CD4-positive, alpha-beta memory T cell (primary cell): Measurements from ENCODE around the gene PTCD1. TPM values are rescaled to one million over a fixed set of nuclear protein-coding genes. Genes with fewer than 3 reads are reported as not detected.
"Not testable (repeated sequence)": the region's sequence is repeated elsewhere in the genome, so short reads cannot be mapped to it uniquely, and the experiment has no call there.

Experiments used
- CTCF ChIA-PET: fragments of 350-600 bp; sonication (Branson Sonifier 250); formaldehyde crosslinking; loops from one replicate; lab custom pipeline; 2021; ENCODE audit warnings: inconsistent platforms; ENCODE audit not compliant: partially characterized antibody; lab: Charles Lee
- POLR2A ChIA-PET: fragments of 350-600 bp; sonication (Branson Sonifier 250); formaldehyde crosslinking; loops from one replicate; lab custom pipeline; 2021; ENCODE audit not compliant: partially characterized antibody; lab: Charles Lee
- DNase-seq, 5 donors: peaks; one replicate each; pipeline versions ENCODE4 v3.0.0 to v3.0.0-alpha.2; 2020 to 2022; ENCODE audit warnings: mixed read lengths in 1 of 5
- H3K27ac ChIP-seq: one replicate; pipeline ENCODE4 v1.7.0; 2013; ENCODE audit warnings: low read depth, low read length
- H3K27me3 ChIP-seq: 2 replicates; pipeline ENCODE4 v1.7.0; 2013; ENCODE audit warnings: mild to moderate bottlenecking, low read length, moderate library complexity; ENCODE audit not compliant: insufficient read depth
- H3K36me3 ChIP-seq: 2 replicates; pipeline ENCODE4 v1.7.0; 2013; ENCODE audit warnings: mild to moderate bottlenecking, low read length, moderate library complexity; ENCODE audit not compliant: insufficient read depth
- H3K4me1 ChIP-seq: 2 replicates; pipeline ENCODE4 v1.7.0; 2013; ENCODE audit warnings: mild to moderate bottlenecking, low read length, moderate library complexity; ENCODE audit not compliant: insufficient read depth
- H3K4me3 ChIP-seq, 2 donors: one replicate each; pipeline ENCODE4 v1.7.0; 2013; ENCODE audit warnings: low read length in 2 of 2, mild to moderate bottlenecking in 1 of 2
- H3K9me3 ChIP-seq, 2 donors: one replicate each; pipeline ENCODE4 v1.7.0; 2013; ENCODE audit warnings: low read length in 2 of 2, control low read depth in 1 of 2; ENCODE audit not compliant: control insufficient read depth in 1 of 2
- H3K27ac Mint-ChIP-seq, 7 donors: one replicate each; pipeline ENCODE4 v1.8.0; 2020 to 2021; ENCODE audit warnings: mixed read lengths in 7 of 7, mild to moderate bottlenecking in 6 of 7, inconsistent platforms in 3 of 7, moderate library complexity in 3 of 7
- H3K27me3 Mint-ChIP-seq, 2 donors: one replicate each; pipeline ENCODE4 v1.8.0; 2020 to 2021; ENCODE audit warnings: mixed read lengths in 2 of 2
- H3K36me3 Mint-ChIP-seq, 2 donors: one replicate each; pipeline ENCODE4 v1.8.0; 2020 to 2021; ENCODE audit warnings: mixed read lengths in 2 of 2, inconsistent platforms in 1 of 2, mild to moderate bottlenecking in 1 of 2
- H3K4me1 Mint-ChIP-seq, 4 donors: one replicate each; pipeline ENCODE4 v1.8.0; 2020 to 2021; ENCODE audit warnings: mixed read lengths in 4 of 4, mild to moderate bottlenecking in 1 of 4
- H3K4me3 Mint-ChIP-seq, 8 donors: one replicate each; pipeline ENCODE4 v1.8.0; 2020 to 2021; ENCODE audit warnings: mixed read lengths in 8 of 8, mild to moderate bottlenecking in 7 of 8, moderate library complexity in 6 of 8, inconsistent platforms in 3 of 8
- H3K9me3 Mint-ChIP-seq, 8 donors: one replicate each; pipeline ENCODE4 v1.8.0; 2020 to 2021; ENCODE audit warnings: mixed read lengths in 8 of 8, mild to moderate bottlenecking in 5 of 8, inconsistent platforms in 3 of 8, moderate library complexity in 1 of 8
- intact Hi-C: fragments of 100-400 bp; cut with micrococcal nuclease; formaldehyde crosslinking; loops from one replicate; pipeline ENCODE4 v1.15.1; 2023
- polyA plus RNA-seq, 2 donors: library from polyadenylated mRNA; unstranded; fragments of 300-500 nt; fragmentation: Illumina TruSeq; gene quantifications; one replicate each; pipeline ENCODE4 v1.2.3, GENCODE V29; 2021
- total RNA-seq, 2 experiments: library from RNA; stranded (reverse); gene quantifications; one replicate each; pipeline ENCODE4 v1.2.3, GENCODE V29; 2021

Gene PTCD1
- total and polyA plus RNA-seq, 4 experiments from 2014 or later, result 1.00 to 7.7 (median 5.7) TPM

GRCh38 chr7:99422186-99422585 is 16.4 kb downstream of the PTCD1 start:
- intact Hi-C loops, result no loop called here
- no peaks in the 10 kb centered on the region for H3K9me3 Mint-ChIP-seq
- H3K36me3 Mint-ChIP-seq, result peaks cover 22 to 61% of the 10 kb centered on the region in 2 donors
- H3K4me3 ChIP-seq, result no peak overlapping the region
- peaks cover 0 to 5% (median 0%) of the 10 kb centered on the region in 4 donors for H3K4me1 Mint-ChIP-seq
- no peak overlapping the region for H3K27ac ChIP-seq
- H3K27me3 Mint-ChIP-seq, result no peaks in the 10 kb centered on the region
- no peak overlapping the region for H3K4me3 Mint-ChIP-seq
- H3K27me3 ChIP-seq, result no peaks in the 10 kb centered on the region
- H3K36me3 ChIP-seq, result peaks cover 41% of the 10 kb centered on the region
- CTCF ChIA-PET, result interaction anchor here (1.1 kb wide), 1 partner anchor 8 kb away, joined by 3 read pairs; no protein-coding TSS in a partner anchor
- POLR2A ChIA-PET, result interaction anchor here (1.3 kb wide), 1 partner anchor 13 kb away, joined by 7 read pairs; the partner anchor contains the start of genes BUD31 and PDAP1
- no peak for DNase-seq
- H3K4me1 ChIP-seq, result no peaks in the 10 kb centered on the region
- peak overlapping the region in 5 of 7 donors; percentile 7 to 71 (median 35) for H3K27ac Mint-ChIP-seq
- no peaks in the 10 kb centered on the region for H3K9me3 ChIP-seq

GRCh38 chr7:99420986-99421385 is 17.6 kb downstream of the PTCD1 start:
- Histone ChIP-seq H3K4me3 (no peak overlapping the region), H3K4me1 (no peaks in the 10 kb centered on the region), H3K36me3 (peaks cover 53% of the 10 kb centered on the region), H3K9me3 (no peaks in the 10 kb centered on the region), H3K27me3 (no peaks in the 10 kb centered on the region), H3K27ac (no peak overlapping the region)
- H3K27me3 Mint-ChIP-seq, result no peaks in the 10 kb centered on the region
- peak overlapping the region in 2 of 7 donors; percentile 19 to 29 for H3K27ac Mint-ChIP-seq
- H3K36me3 Mint-ChIP-seq, result peaks cover 24 to 70% of the 10 kb centered on the region in 2 donors
- ChIA-PET POLR2A (interaction anchor here (4.6 kb wide), 1 partner anchor 12 kb away, joined by 27 read pairs; the partner anchor contains the start of genes BUD31 and PDAP1), CTCF (no interaction called here)
- H3K4me3 Mint-ChIP-seq, result no peak overlapping the region
- DNase-seq, result no peak
- H3K4me1 Mint-ChIP-seq, result peaks cover 0 to 7% (median 0%) of the 10 kb centered on the region in 4 donors
- intact Hi-C loops, result no loop called here
- H3K9me3 Mint-ChIP-seq, result no peaks in the 10 kb centered on the region

GRCh38 chr7:99420213-99420612 is 18.4 kb downstream of the PTCD1 start:
- Histone ChIP-seq H3K36me3 (peaks cover 57% of the 10 kb centered on the region), H3K4me3 (no peak overlapping the region), H3K27ac (no peak overlapping the region), H3K27me3 (no peaks in the 10 kb centered on the region), H3K4me1 (no peaks in the 10 kb centered on the region), H3K9me3 (no peaks in the 10 kb centered on the region)
- peaks cover under 1 to 9% (median under 1%) of the 10 kb centered on the region in 4 donors for H3K4me1 Mint-ChIP-seq
- peak overlapping the region in 2 of 7 donors; percentile 42 to 73 for H3K27ac Mint-ChIP-seq
- H3K36me3 Mint-ChIP-seq, result peaks cover 28 to 72% of the 10 kb centered on the region in 2 donors
- CTCF ChIA-PET, result interaction anchor here (0.7 kb wide), 1 partner anchor 106 kb away, joined by 3 read pairs; no protein-coding TSS in a partner anchor
- intact Hi-C loops, result no loop called here
- POLR2A ChIA-PET, result interaction anchor here (4.6 kb wide), 1 partner anchor 12 kb away, joined by 27 read pairs; the partner anchor contains the start of genes BUD31 and PDAP1
- H3K9me3 Mint-ChIP-seq, result no peaks in the 10 kb centered on the region
- H3K4me3 Mint-ChIP-seq, result no peak overlapping the region
- no peaks in the 10 kb centered on the region for H3K27me3 Mint-ChIP-seq
- DNase-seq, result no peak

GRCh38 chr7:99419323-99420021 is 19.1 kb downstream of the PTCD1 start:
- intact Hi-C loops, result no loop called here
- Histone ChIP-seq H3K4me3 (no peak overlapping the region), H3K36me3 (peaks cover 62% of the 10 kb centered on the region), H3K4me1 (no peaks in the 10 kb centered on the region), H3K27ac (no peak overlapping the region), H3K27me3 (no peaks in the 10 kb centered on the region), H3K9me3 (no peaks in the 10 kb centered on the region)
- no peak for DNase-seq
- Mint-ChIP-seq H3K4me1 (peaks cover 1 to 13% (median 5%) of the 10 kb centered on the region in 4 donors), H3K4me3 (no peak overlapping the region), H3K36me3 (peaks cover 34 to 75% of the 10 kb centered on the region in 2 donors), H3K27me3 (no peaks in the 10 kb centered on the region), H3K9me3 (no peaks in the 10 kb centered on the region), H3K27ac (peak overlapping the region in 2 of 7 donors; percentile 72 to 78)
- POLR2A ChIA-PET, result interaction anchor here (4.6 kb wide), 1 partner anchor 11 kb away, joined by 27 read pairs; the partner anchor contains the start of genes BUD31 and PDAP1
- CTCF ChIA-PET, result interaction anchor here (0.7 kb wide), 1 partner anchor 106 kb away, joined by 3 read pairs; no protein-coding TSS in a partner anchor

GRCh38 chr7:99418260-99418659 is 20.3 kb downstream of the PTCD1 start:
- Histone ChIP-seq H3K27me3 (no peaks in the 10 kb centered on the region), H3K27ac (no peak overlapping the region), H3K4me3 (no peak overlapping the region), H3K9me3 (no peaks in the 10 kb centered on the region), H3K36me3 (peaks cover 59% of the 10 kb centered on the region), H3K4me1 (no peaks in the 10 kb centered on the region)
- ChIA-PET CTCF (no interaction called here), POLR2A (interaction anchor here (4.6 kb wide), 1 partner anchor 10 kb away, joined by 27 read pairs; the partner anchor contains the start of genes BUD31 and PDAP1)
- DNase-seq, result no peak
- Mint-ChIP-seq H3K9me3 (no peaks in the 10 kb centered on the region), H3K27me3 (no peaks in the 10 kb centered on the region), H3K4me3 (no peak overlapping the region), H3K27ac (peak overlapping the region in 1 of 7 donors; percentile 43), H3K4me1 (peaks cover 2 to 14% (median 6%) of the 10 kb centered on the region in 4 donors), H3K36me3 (peaks cover 34 to 71% of the 10 kb centered on the region in 2 donors)
- intact Hi-C loops, result no loop called here

- CTCF ChIA-PET, result interaction anchor here (0.8 to 2.6 kb wide), 6 partner anchors 23 to 60 kb away, joined by 3 to 14 read pairs (median 3); no protein-coding TSS in a partner anchor
These were observed 23.0 kb downstream of the PTCD1 start for GRCh38 chr7:99415513-99416127.

More at GRCh38 chr7:99415513-99416127, 23.0 kb downstream of the PTCD1 start:
- POLR2A ChIA-PET, H3K9me3 ChIP-seq, H3K27ac ChIP-seq, H3K9me3 Mint-ChIP-seq, intact Hi-C loops, H3K4me3 ChIP-seq, H3K27me3 ChIP-seq, DNase-seq, H3K27me3 Mint-ChIP-seq, H3K4me3 Mint-ChIP-seq, H3K4me1 ChIP-seq: not testable (repeated sequence)
- H3K4me1 Mint-ChIP-seq, result peaks cover 5 to 25% (median 12%) of the 10 kb centered on the region in 4 donors
- peaks cover 77% of the 10 kb centered on the region for H3K36me3 ChIP-seq
- H3K27ac Mint-ChIP-seq, result peak overlapping the region in 3 of 7 donors; percentile 42 to 75 (median 48)
- H3K36me3 Mint-ChIP-seq, result peaks cover 43 to 74% of the 10 kb centered on the region in 2 donors
